Parathyroid adenoma (tissue), 2 donors: ENCODE results near the gene CRYBA2.

ENCODE experiments used
- H2AFZ ChIP-seq: fragments of 300-600 bp; sonication (generic); one replicate; pipeline ENCODE4 v1.7.0; 2017; ENCODE audit warnings: antibody characterized with exemption, mild to moderate bottlenecking
- H3K27ac ChIP-seq: fragments of 300-600 bp; sonication (generic); one replicate; pipeline ENCODE4 v1.7.0; 2017
- H3K27me3 ChIP-seq: fragments of 300-600 bp; sonication (generic); one replicate; pipeline ENCODE4 v1.7.0; 2017; ENCODE audit warnings: low read length; ENCODE audit not compliant: control insufficient read depth, insufficient read depth
- H3K36me3 ChIP-seq: fragments of 300-600 bp; sonication (generic); one replicate; pipeline ENCODE4 v1.7.0; 2017; ENCODE audit warnings: low read length; ENCODE audit not compliant: control insufficient read depth, insufficient read depth
- H3K4me1 ChIP-seq: fragments of 300-600 bp; sonication (generic); one replicate; pipeline ENCODE4 v1.7.0; 2017; ENCODE audit warnings: control low read depth
- H3K4me2 ChIP-seq: fragments of 300-600 bp; sonication (generic); one replicate; pipeline ENCODE4 v1.7.0; 2017; ENCODE audit warnings: low read length
- H3K4me3 ChIP-seq: fragments of 300-600 bp; sonication (generic); one replicate; pipeline ENCODE4 v1.7.0; 2017; ENCODE audit warnings: low read depth, low read length
- H3K79me2 ChIP-seq: fragments of 300-600 bp; sonication (generic); one replicate; pipeline ENCODE4 v1.7.0; 2017; ENCODE audit warnings: control low read depth
- H3K9ac ChIP-seq: fragments of 300-600 bp; sonication (generic); one replicate; pipeline ENCODE4 v1.7.0; 2017; ENCODE audit warnings: mild to moderate bottlenecking
- H3K9me3 ChIP-seq: fragments of 300-600 bp; sonication (generic); one replicate; pipeline ENCODE4 v1.7.0; 2017; ENCODE audit warnings: low read length; ENCODE audit not compliant: control insufficient read depth
- TF ChIP-seq, protein P1 (sequence below): fragments of 300-600 bp; sonication (generic); IDR thresholded peaks from one replicate; pipeline ENCODE4 v1.7.0; 2017; ENCODE audit warnings: antibody characterized with exemption, mild to moderate bottlenecking
- donor health status: primary hyperparathyroidism.

The CRYBA2 gene

GRCh38 chr2:218958276-218958675 is 34.9 kb downstream of the CRYBA2 start:
- Histone ChIP-seq H3K4me2 (no peak overlapping the region), H3K27ac (no peak overlapping the region), H3K27me3 (peaks cover 5% of the 10 kb centered on the region)

DNA sequence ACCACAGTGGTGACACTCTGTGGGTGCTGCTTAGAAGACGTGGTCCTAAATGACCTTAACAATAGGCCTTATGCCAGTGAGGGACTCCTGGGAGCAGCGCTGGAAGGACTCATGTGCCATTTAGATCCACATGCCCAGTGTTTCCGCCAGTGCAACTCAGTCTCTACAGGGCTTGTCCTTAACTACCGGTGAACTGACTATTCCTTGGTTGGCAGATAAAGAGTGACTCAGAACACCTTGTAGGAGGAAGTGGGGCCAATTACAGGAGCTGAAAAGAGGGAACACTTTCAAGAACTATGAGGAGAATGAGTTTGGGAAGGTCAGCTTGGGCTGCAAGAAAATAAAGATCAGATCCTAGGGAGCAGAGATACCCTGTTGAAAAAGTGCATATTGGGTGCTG is 35.6 kb downstream of the CRYBA2 start:
- H3K9ac ChIP-seq = no peak overlapping the region
- H3K79me2 ChIP-seq = peaks cover 4% of the 10 kb centered on the region
- H3K4me3 ChIP-seq = no peak overlapping the region
- H3K4me2 ChIP-seq = no peak overlapping the region
- peaks cover 18% of the 10 kb centered on the region for H3K4me1 ChIP-seq
- TF ChIP-seq, protein P1, sequence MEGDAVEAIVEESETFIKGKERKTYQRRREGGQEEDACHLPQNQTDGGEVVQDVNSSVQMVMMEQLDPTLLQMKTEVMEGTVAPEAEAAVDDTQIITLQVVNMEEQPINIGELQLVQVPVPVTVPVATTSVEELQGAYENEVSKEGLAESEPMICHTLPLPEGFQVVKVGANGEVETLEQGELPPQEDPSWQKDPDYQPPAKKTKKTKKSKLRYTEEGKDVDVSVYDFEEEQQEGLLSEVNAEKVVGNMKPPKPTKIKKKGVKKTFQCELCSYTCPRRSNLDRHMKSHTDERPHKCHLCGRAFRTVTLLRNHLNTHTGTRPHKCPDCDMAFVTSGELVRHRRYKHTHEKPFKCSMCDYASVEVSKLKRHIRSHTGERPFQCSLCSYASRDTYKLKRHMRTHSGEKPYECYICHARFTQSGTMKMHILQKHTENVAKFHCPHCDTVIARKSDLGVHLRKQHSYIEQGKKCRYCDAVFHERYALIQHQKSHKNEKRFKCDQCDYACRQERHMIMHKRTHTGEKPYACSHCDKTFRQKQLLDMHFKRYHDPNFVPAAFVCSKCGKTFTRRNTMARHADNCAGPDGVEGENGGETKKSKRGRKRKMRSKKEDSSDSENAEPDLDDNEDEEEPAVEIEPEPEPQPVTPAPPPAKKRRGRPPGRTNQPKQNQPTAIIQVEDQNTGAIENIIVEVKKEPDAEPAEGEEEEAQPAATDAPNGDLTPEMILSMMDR = no peak
- no peak overlapping the region for H3K27ac ChIP-seq
- no peak overlapping the region for H2AFZ ChIP-seq
- H3K9me3 ChIP-seq = no peaks in the 10 kb centered on the region
- H3K27me3 ChIP-seq = peaks cover 3% of the 10 kb centered on the region
- H3K36me3 ChIP-seq = no peaks in the 10 kb centered on the region

More at GRCh38 chr2:218958276-218958675, 34.9 kb downstream of the CRYBA2 start:
- peaks cover 6% of the 10 kb centered on the region for H3K79me2 ChIP-seq
- no peak overlapping the region for H3K4me3 ChIP-seq
- TF ChIP-seq, protein P1 = no peak
- no peak overlapping the region for H3K9ac ChIP-seq
- H2AFZ ChIP-seq = no peak overlapping the region
- peaks cover 20% of the 10 kb centered on the region for H3K4me1 ChIP-seq
- no peaks in the 10 kb centered on the region for H3K36me3 ChIP-seq
- H3K9me3 ChIP-seq = no peaks in the 10 kb centered on the region

- no peak overlapping the region for H2AFZ ChIP-seq
Measured at GRCh38 chr2:218956039-218956438, 37.2 kb downstream of the CRYBA2 start.

GRCh38 chr2:218954541-218955300 is 38.5 kb downstream of the CRYBA2 start:
- TF ChIP-seq, protein P1 = no peak
- Histone ChIP-seq H3K4me2 (no peak overlapping the region), H3K27ac (no peak overlapping the region), H3K9ac (no peak overlapping the region), H3K79me2 (no peaks in the 10 kb centered on the region), H3K4me1 (peaks cover 12% of the 10 kb centered on the region), H3K36me3 (no peaks in the 10 kb centered on the region), H3K4me3 (no peak overlapping the region), H3K27me3 (no peaks in the 10 kb centered on the region), H2AFZ (no peak overlapping the region), H3K9me3 (no peaks in the 10 kb centered on the region)

More at GRCh38 chr2:218956039-218956438, 37.2 kb downstream of the CRYBA2 start:
- no peak overlapping the region for H3K27ac ChIP-seq
- TF ChIP-seq, protein P1 = no peak
- H3K4me1 ChIP-seq = peaks cover 12% of the 10 kb centered on the region
- no peaks in the 10 kb centered on the region for H3K27me3 ChIP-seq
- H3K36me3 ChIP-seq = no peaks in the 10 kb centered on the region
- H3K9me3 ChIP-seq = no peaks in the 10 kb centered on the region
- H3K4me3 ChIP-seq = no peak overlapping the region
- H3K4me2 ChIP-seq = no peak overlapping the region
- H3K79me2 ChIP-seq = no peaks in the 10 kb centered on the region
- no peak overlapping the region for H3K9ac ChIP-seq
